Measurements from ENCODE around the gene PALLD.
A peak's percentile ranks its signal among the peaks of the same experiment; 100 is the strongest.
"Not testable (repeated sequence)": the region's sequence is repeated elsewhere in the genome, so short reads cannot be mapped to it uniquely, and the experiment has no call there.

Gene PALLD

DNA sequence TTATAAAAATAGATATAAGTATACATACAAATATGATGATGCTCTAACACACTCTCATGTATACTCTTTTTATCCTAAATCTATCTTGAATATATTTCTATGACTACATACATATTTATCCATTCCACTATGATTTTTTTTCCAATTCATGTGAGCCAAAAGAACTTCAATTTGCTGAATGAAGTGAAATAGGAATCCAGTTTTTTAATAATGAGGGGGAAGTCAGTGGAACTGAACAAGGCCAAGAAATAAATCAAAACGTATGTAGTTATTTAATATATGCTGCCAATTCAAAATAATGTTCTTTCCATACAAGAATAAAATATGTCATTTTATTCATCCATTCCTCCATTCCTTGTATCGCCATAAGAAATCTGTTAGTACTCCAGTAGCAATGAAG is 6.1 kb upstream of the PALLD start:
- DNase-seq (ENCODE audit: extremely low read depth in 1 of 2, low read depth in 1 of 2) = no peak

GRCh38 chr4:168491563-168491962 is 5.3 kb upstream of the PALLD start:
- no peak for DNase-seq (ENCODE audit: extremely low read depth in 1 of 2, low read depth in 1 of 2)

DNA sequence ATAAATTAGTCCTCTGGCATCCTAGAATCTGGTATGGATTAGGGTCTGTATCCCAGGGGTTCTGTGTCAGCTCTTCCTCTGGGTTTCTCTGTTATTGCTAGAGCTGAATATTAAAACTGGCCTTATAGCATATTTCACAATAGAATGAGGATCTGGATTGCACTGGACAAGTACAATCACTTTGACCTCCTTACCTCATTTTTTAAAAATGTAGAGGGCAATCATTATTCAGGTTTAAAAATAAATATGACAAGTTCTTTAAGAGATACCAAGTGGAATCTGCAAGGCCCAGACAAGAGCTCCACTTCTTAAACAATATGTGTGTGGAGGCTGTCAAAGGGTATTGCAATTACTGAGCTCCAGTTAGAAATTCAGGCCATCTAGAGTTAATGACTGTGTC is 1.4 kb downstream of the PALLD start:
- DNase-seq (ENCODE audit: extremely low read depth in 1 of 2, low read depth in 1 of 2) = no peak

GRCh38 chr4:168499241-168499640 is 2.4 kb downstream of the PALLD start:
- DNase-seq (ENCODE audit: extremely low read depth in 1 of 2, low read depth in 1 of 2) = no peak

GRCh38 chr4:168501407-168501806 is 4.6 kb downstream of the PALLD start:
- DNase-seq (ENCODE audit: extremely low read depth in 1 of 2, low read depth in 1 of 2) = no peak

DNA sequence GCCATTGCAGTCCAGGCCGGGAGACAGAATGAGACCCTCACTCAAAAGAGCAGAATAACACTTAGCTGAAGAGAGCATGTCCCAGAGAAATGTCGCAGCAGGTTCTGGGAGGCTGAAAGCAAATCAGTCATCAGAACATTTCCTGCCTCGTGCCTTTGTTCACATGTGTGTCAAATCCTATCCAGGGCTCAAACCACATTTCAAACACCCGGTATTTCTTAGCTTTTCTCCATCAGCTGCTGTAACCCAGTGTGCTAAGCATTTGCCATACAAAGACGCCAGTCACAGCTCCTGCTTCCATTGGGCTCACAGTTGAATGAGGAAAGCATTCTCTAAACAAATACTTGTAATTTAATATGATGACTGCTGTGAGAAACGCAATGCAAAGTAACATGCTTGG is 6.0 kb downstream of the PALLD start:
- no peak for DNase-seq (ENCODE audit: extremely low read depth in 1 of 2, low read depth in 1 of 2)

GRCh38 chr4:168503652-168504362 is 7.0 kb downstream of the PALLD start:
- no peak for DNase-seq (ENCODE audit: extremely low read depth in 1 of 2, low read depth in 1 of 2)

GRCh38 chr4:168504526-168504925 is 7.7 kb downstream of the PALLD start:
- no peak for DNase-seq (ENCODE audit: extremely low read depth in 1 of 2, low read depth in 1 of 2)

DNA sequence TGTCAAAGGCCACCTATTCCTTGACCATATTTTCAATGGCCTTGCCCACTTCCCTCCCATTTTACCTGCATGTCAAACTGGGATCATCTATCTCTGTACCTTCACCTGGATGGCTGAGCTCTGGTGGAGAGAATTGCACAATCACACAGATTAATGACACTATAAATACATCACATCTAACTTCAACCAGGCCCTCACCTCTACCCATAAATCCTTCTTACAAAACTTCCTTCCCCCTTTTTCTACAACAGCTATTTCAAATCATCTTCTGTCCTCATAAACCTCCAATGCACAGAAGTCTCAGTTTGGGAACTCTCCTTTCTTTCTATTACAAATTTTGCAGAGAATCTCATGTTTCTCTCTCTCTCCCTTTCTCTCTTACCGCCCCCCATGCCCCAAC is 9.2 kb downstream of the PALLD start:
- DNase-seq (ENCODE audit: extremely low read depth in 1 of 2, low read depth in 1 of 2) = no peak

GRCh38 chr4:168507178-168507815 is 10.4 kb downstream of the PALLD start:
- no peak for DNase-seq (ENCODE audit: extremely low read depth in 1 of 2, low read depth in 1 of 2)

- DNase-seq (ENCODE audit: extremely low read depth in 1 of 2, low read depth in 1 of 2) = no peak
Observed at GRCh38 chr4:168508683-168509082, 11.8 kb downstream of the PALLD start.

DNA sequence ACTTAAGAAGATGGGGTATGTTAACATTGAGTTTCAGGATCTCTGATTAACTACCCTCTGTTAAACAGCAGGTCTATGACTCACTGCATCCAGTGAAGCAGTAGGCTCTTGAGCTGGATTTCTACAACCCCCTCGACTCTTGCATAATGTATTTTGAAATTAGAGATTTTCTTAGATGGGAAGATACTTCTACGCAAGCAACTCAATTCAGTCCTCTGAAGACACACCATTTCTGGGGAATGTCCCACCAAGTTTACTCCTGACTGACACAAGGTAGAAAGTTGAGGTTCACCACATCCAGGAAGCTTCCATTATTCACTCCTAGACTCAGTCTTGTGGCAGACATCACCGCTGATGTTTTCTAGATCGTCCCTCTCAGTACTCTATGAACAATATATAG is 12.9 kb downstream of the PALLD start:
- peak; percentile 2 to 48 for DNase-seq (ENCODE audit: extremely low read depth in 1 of 2, low read depth in 1 of 2)

DNA sequence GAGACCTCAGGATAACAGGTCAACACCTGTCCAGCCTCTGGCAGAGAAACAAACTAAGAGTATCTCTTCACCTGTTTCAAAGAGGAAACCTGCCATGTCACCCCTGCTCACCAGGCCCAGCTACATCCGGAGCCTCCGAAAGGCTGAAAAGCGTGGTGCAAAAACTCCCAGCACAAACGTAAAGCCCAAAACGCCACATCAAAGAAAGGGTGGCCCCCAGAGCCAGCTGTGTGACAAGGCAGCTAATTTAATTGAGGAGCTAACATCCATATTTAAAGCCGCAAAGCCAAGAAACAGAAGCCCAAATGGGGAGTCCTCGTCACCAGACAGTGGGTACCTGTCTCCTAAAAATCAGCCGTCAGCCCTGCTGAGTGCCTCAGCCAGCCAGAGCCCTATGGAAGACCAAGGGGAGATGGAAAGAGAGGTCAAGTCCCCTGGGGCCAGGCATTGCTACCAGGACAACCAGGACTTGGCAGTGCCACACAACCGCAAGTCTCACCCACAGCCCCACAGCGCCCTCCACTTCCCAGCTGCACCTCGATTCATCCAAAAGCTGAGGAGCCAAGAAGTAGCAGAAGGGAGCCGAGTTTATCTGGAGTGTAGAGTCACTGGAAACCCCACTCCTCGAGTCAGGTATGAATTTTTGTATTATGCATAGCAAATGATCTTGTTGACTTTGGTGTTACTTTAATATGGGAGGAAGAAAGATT is 15.1 kb downstream of the PALLD start:
- DNase-seq (ENCODE audit: extremely low read depth in 1 of 2, low read depth in 1 of 2) = peak; percentile 44 to 53

DNA sequence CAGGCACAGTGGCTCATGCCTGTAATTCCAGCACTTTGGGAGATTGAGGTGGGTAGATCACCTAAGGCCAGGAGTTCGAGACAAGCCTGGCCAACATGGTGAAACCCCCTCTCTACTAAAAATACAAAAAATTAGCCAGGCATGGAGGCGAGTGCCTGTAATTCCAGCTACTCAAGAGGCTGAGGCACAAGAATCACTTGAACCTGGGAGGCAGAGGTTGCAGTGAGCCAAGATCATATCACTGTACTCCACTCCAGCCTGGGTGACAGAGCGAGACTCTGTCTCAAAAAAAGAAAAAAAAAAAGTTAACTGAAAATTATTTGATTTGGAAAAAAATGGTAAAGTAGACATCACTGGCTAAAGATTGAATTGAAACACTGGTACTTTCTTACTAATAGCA is 17.0 kb downstream of the PALLD start:
- DNase-seq (ENCODE audit: extremely low read depth in 1 of 2, low read depth in 1 of 2) = not testable (repeated sequence)

DNA sequence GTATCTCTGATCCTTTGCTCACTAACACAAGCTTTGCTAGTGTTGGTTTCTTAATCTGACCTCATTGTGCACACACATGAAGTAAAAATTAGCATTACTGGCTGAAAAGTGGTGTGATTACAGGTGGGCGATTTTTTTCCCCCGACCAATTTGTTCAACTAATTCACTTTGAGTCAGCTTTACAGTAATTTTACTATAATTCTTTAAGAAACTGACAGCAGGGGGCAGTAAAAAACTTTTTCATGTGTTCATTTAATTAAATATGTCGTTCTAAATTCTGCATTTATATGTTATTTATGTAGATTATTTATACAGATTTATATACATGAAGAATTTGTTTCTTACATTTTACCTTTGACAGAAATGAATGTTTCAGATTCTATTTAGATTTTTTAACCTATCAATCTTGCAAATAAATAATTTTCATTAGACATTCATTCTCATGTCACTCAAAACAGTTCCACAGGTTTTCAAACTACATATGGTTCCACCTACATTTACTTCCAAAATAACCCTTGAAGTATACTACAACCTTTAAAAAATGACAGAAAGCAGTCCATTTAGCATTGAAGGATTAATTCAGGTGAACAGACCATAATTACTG is 17.5 kb downstream of the PALLD start:
- DNase-seq (ENCODE audit: extremely low read depth in 1 of 2, low read depth in 1 of 2) = no peak

GRCh38 chr4:168515222-168516011 is 18.6 kb downstream of the PALLD start:
- DNase-seq (ENCODE audit: extremely low read depth in 1 of 2, low read depth in 1 of 2) = no peak

DNA sequence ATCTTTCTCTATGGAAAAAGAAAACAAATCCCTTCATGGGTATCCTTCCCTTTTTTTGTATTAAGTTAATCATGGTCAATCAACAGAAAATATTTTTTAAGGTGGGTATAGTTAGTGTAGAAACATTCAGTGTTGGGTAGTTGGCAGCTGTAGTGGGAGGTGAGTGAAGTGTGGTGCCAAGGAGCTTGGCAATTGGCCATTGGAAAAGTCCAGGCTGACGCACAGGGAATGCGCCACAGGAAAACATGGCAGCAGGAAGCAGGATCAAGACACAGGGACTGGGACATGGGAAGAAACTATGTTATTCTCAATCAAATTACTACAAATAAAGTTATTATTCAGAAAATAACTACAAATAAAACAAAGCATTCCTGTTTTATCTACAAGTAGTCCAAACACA is 20.0 kb downstream of the PALLD start:
- DNase-seq (ENCODE audit: extremely low read depth in 1 of 2, low read depth in 1 of 2) = no peak

DNA sequence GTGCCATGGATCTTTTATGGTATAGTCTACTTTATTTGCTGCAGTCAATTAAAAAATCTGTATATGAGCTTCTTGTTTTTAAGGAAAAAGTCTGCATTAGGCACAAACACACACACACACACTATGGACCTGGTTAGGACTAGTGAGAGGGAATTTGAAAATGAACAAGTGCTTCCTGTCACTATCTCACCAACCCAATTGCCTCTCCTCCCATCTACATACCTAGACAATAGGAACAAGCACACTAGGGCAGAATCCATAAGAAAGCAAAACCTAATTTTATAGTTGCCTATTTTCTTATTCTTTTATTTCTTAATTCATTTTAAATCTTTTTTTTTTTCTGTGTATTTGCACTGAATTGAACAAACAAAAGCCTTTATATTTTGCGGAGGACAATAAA is 22.7 kb downstream of the PALLD start:
- no peak for DNase-seq (ENCODE audit: extremely low read depth in 1 of 2, low read depth in 1 of 2)

- DNase-seq (ENCODE audit: extremely low read depth in 1 of 2, low read depth in 1 of 2) = no peak
Observed at GRCh38 chr4:168521721-168522120, 24.9 kb downstream of the PALLD start.

DNA sequence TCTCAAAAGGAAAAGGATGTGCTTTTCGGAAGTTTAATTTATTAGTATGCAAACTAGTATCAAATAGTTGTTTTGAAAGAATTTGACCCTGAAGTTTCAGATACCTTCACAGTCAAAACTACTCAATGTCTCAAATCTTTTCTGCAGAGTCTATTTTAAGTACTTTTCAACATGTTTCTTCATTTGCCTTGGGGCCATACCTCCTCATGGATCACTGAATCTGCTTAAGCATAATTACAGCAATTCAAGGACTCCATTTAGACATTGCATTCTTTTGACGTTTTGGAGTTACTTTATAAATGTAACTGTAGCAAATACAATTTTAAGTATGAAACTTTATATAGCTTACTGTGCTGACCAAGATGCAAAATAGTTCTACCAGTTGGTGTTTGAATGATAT is 25.5 kb downstream of the PALLD start:
- no peak for DNase-seq (ENCODE audit: extremely low read depth in 1 of 2, low read depth in 1 of 2)
